B cell (primary cell): Measurements from ENCODE around the gene CDH13. TPM values are rescaled to one million over a fixed set of nuclear protein-coding genes. Genes with fewer than 3 reads are reported as not detected.

ENCODE experiments used
- ATAC-seq: fragments of 200-7000 bp; cut with Tn5 transposase; one replicate; pipeline ENCODE4 v1.10.0; 2021; ENCODE audit warnings: low read depth, mild to moderate bottlenecking, moderate number of reproducible peaks, moderate library complexity
- CTCF ChIA-PET: fragments of 350-600 bp; sonication (Branson Sonifier 250); formaldehyde crosslinking; loops from one replicate; lab custom pipeline; 2021; ENCODE audit warnings: antibody characterized with exemption, inconsistent platforms; lab: Charles Lee
- POLR2A ChIA-PET: fragments of 350-600 bp; sonication (Branson Sonifier 250); formaldehyde crosslinking; loops from one replicate; lab custom pipeline; 2021; ENCODE audit warnings: antibody characterized with exemption; lab: Charles Lee
- DNase-seq: peaks from one replicate; pipeline ENCODE4 v3.0.0; 2013
- H2AFZ ChIP-seq: 2 replicates; pipeline ENCODE4 v1.6.1; 2012; ENCODE audit warnings: mild to moderate bottlenecking, low read depth, low read length; ENCODE audit not compliant: insufficient read depth, poor library complexity, severe bottlenecking
- H3K27ac ChIP-seq, 2 donors: 1 replicate in 1 of 2; 2 replicates in 1 of 2; pipeline ENCODE4 v1.5.1; 2012 to 2013; ENCODE audit warnings: low read length in 2 of 2, mild to moderate bottlenecking in 2 of 2, moderate library complexity in 1 of 2
- H3K27me3 ChIP-seq, 4 experiments: fragments of 200-600 bp in 1 of 4; sonication (generic) in 1 of 4; replicated peaks in 1 of 4; 1 replicate in 2 of 4; 2 replicates in 2 of 4; pipeline versions ENCODE4 v1.6.1 to v1.7.0; 2013 to 2016; ENCODE audit warnings: low read length in 3 of 4, mild to moderate bottlenecking in 2 of 4, mixed read lengths in 1 of 4, moderate library complexity in 1 of 4; ENCODE audit not compliant: insufficient read depth in 4 of 4, control insufficient read depth in 3 of 4; ENCODE audit errors: control extremely low read depth in 1 of 4
- H3K36me3 ChIP-seq, 2 experiments: replicated peaks in 1 of 2; 1 replicate in 1 of 2; 2 replicates in 1 of 2; pipeline versions ENCODE4 v1.6.1 to v1.7.1; 2013; ENCODE audit warnings: low read length in 1 of 2; ENCODE audit not compliant: insufficient read depth in 2 of 2, control insufficient read depth in 1 of 2; ENCODE audit errors: control extremely low read depth in 1 of 2, extremely low read depth in 1 of 2
- H3K4me1 ChIP-seq, 2 donors: fragments of 200-600 bp in 1 of 2; sonication (generic) in 1 of 2; 1 replicate in 1 of 2; 2 replicates in 1 of 2; pipeline versions ENCODE4 v1.5.1 to v1.6.1; 2013 to 2017; ENCODE audit warnings: low read length in 2 of 2; ENCODE audit not compliant: control insufficient read depth in 2 of 2, insufficient read depth in 2 of 2
- H3K4me2 ChIP-seq: replicated peaks from 2 replicates; pipeline ENCODE3; 2012; ENCODE audit warnings: mild to moderate bottlenecking, low read depth, low read length; ENCODE audit not compliant: poor library complexity, severe bottlenecking
- H3K4me3 ChIP-seq, 5 experiments: fragments of 200-600 bp in 1 of 5; sonication (generic) in 1 of 5; 1 replicate in 3 of 5; 2 replicates in 2 of 5; pipeline versions ENCODE4 v1.5.1 to v1.7.0; 2011 to 2016; ENCODE audit warnings: low read length in 4 of 5, mild to moderate bottlenecking in 4 of 5, low read depth in 2 of 5, control low read depth in 1 of 5, moderate library complexity in 1 of 5; ENCODE audit not compliant: insufficient read depth in 1 of 5; ENCODE audit errors: control extremely low read depth in 1 of 5, extremely low read depth in 1 of 5
- H3K79me2 ChIP-seq: fragments of 200-600 bp; sonication (generic); one replicate; pipeline ENCODE4 v1.6.0; 2016; ENCODE audit warnings: low read length; ENCODE audit not compliant: control insufficient read depth, insufficient read depth
- H3K9ac ChIP-seq: fragments of 200-600 bp; sonication (generic); 2 replicates; pipeline ENCODE4 v1.6.1; 2017; ENCODE audit warnings: mild to moderate bottlenecking, low read length, moderate library complexity
- H3K9me3 ChIP-seq, 3 donors: one replicate each; pipeline versions ENCODE4 v1.6.1 to v1.7.1; 2013; ENCODE audit warnings: low read length in 2 of 3; ENCODE audit not compliant: control insufficient read depth in 2 of 3, insufficient read depth in 1 of 3; ENCODE audit errors: control extremely low read depth in 1 of 3
- H4K20me1 ChIP-seq: 2 replicates; pipeline ENCODE4 v1.6.0; 2012; ENCODE audit warnings: mild to moderate bottlenecking, low read length; ENCODE audit not compliant: insufficient read depth, control insufficient read depth, poor library complexity, severe bottlenecking
- H3K27ac Mint-ChIP-seq: one replicate; pipeline ENCODE4 v1.8.0; 2021; ENCODE audit warnings: mixed read lengths
- H3K27me3 Mint-ChIP-seq: one replicate; pipeline ENCODE4 v1.8.0; 2021; ENCODE audit warnings: mixed read lengths
- H3K4me1 Mint-ChIP-seq: one replicate; pipeline ENCODE4 v1.8.0; 2021; ENCODE audit warnings: mixed read lengths
- H3K4me3 Mint-ChIP-seq: one replicate; pipeline ENCODE4 v1.8.0; 2021; ENCODE audit warnings: mixed read lengths
- H3K9me3 Mint-ChIP-seq: one replicate; pipeline ENCODE4 v1.8.0; 2022; ENCODE audit warnings: mixed read lengths; ENCODE audit not compliant: insufficient read depth
- EZH2 ChIP-seq: IDR thresholded peaks from 2 replicates; pipeline ENCODE4 v1.6.1; 2012; ENCODE audit warnings: borderline replicate concordance, low read depth, mild to moderate bottlenecking, moderate library complexity, low read length; ENCODE audit not compliant: insufficient read depth, poor library complexity, severe bottlenecking
- WGBS: methylation state at CpG from one replicate; pipeline ENCODE4 v1.1.5; 2013; ENCODE audit warnings: missing lambda C conversion rate; ENCODE audit not compliant: insufficient coverage; 5-methylcytosine and 5-hydroxymethylcytosine counted together
- intact Hi-C: fragments of 100-400 bp; cut with micrococcal nuclease; formaldehyde crosslinking; loops from one replicate; pipeline ENCODE4 v1.10.0; 2022
- polyA plus RNA-seq: library from polyadenylated mRNA; depleted of rRNA; stranded (reverse); fragments of >200 nt; gene quantifications from 2 replicates; pipeline ENCODE4 v1.2.3, GENCODE V29; 2012
- total RNA-seq, 2 donors: library from RNA; stranded (reverse); fragments of 120-200 nt in 1 of 2; gene quantifications; 1 replicate in 1 of 2; 2 replicates in 1 of 2; pipeline versions ENCODE4 v1.2.3 to v1.2.4, GENCODE V29; 2013 to 2022
- TF ChIP-seq, protein P1 (sequence below): fragments of 200-600 bp; IDR thresholded peaks from one replicate; pipeline ENCODE4 v1.8.0; 2022; ENCODE audit warnings: antibody characterized with exemption, mild to moderate bottlenecking

Gene CDH13
- total and polyA plus RNA-seq, 2 donors (not counting 1 experiment from before 2014, with no cell fraction given), result not detected

DNA sequence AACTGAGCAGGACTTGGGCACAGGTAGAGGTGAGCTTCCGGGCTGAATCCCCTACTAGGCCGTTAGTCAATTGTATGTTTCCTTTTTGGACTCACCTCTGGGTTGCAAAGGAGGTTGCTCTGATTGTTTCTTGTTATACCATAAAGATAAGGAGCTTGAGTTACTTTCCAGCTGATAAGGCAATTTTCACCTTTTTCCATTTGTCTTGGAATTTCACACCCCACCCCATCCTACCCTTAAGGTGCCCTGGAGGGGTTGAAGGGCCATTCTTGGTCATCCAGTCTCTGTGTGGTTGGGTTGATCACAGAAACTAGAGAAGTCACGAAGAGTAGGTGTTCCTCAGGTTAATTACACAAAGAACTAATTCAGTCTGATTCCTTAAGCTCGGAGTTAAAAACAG lies 162.2 kb downstream of the CDH13 start:
- no peak for DNase-seq
- H3K4me1 ChIP-seq, result peaks cover 5 to 20% of the 10 kb centered on the region in 2 donors
- H3K36me3 ChIP-seq, result no peaks in the 10 kb centered on the region
- TF ChIP-seq EZH2, result no peak
- TF ChIP-seq, protein P1, sequence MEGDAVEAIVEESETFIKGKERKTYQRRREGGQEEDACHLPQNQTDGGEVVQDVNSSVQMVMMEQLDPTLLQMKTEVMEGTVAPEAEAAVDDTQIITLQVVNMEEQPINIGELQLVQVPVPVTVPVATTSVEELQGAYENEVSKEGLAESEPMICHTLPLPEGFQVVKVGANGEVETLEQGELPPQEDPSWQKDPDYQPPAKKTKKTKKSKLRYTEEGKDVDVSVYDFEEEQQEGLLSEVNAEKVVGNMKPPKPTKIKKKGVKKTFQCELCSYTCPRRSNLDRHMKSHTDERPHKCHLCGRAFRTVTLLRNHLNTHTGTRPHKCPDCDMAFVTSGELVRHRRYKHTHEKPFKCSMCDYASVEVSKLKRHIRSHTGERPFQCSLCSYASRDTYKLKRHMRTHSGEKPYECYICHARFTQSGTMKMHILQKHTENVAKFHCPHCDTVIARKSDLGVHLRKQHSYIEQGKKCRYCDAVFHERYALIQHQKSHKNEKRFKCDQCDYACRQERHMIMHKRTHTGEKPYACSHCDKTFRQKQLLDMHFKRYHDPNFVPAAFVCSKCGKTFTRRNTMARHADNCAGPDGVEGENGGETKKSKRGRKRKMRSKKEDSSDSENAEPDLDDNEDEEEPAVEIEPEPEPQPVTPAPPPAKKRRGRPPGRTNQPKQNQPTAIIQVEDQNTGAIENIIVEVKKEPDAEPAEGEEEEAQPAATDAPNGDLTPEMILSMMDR, result no peak
- no peaks in the 10 kb centered on the region for H3K27me3 ChIP-seq
- no peak overlapping the region for H3K27ac ChIP-seq
- Mint-ChIP-seq H3K4me1 (peaks cover 9% of the 10 kb centered on the region), H3K27me3 (no peaks in the 10 kb centered on the region), H3K4me3 (no peak overlapping the region), H3K27ac (no peak overlapping the region), H3K9me3 (no peaks in the 10 kb centered on the region)
- H3K9ac ChIP-seq, result no peak overlapping the region
- intact Hi-C loops, result no loop called here
- no peaks in the 10 kb centered on the region for H3K79me2 ChIP-seq
- ChIA-PET POLR2A (no interaction called here), CTCF (interaction anchor here (1.0 kb wide), 1 partner anchor 9 kb away, joined by 3 read pairs; no protein-coding TSS in a partner anchor)
- H2AFZ ChIP-seq, result no peak overlapping the region
- H3K9me3 ChIP-seq, result peaks cover 0 to 5% (median 0%) of the 10 kb centered on the region in 3 donors
- no peak overlapping the region for H3K4me3 ChIP-seq
- no CpG with 5 or more reads among the region's 4 CpGs for WGBS
- ATAC-seq, result no peak
- H3K4me2 ChIP-seq, result no peak overlapping the region
- no peaks in the 10 kb centered on the region for H4K20me1 ChIP-seq

DNA sequence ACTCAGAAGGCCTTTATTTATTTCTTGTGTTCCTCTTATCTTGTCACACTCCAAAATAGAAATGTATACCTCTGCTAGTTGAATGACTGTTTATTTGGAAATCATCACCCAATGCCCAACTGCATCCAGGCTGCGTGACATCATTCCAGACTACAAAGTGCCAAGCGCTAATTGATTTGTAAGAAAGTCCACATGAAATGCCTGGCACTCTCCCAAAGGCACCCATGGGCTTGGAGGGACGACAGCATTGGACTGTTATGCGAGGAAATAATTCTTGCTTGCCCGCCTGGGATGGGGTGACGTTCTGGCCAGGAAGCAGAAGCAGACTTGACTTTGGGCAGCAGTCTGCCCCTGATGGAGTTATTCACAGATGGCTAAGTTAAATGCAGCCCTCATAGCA lies 165.9 kb downstream of the CDH13 start:
- DNase-seq, result no peak
- Histone ChIP-seq H3K79me2 (no peaks in the 10 kb centered on the region), H3K36me3 (no peaks in the 10 kb centered on the region), H3K4me2 (no peak overlapping the region), H3K9me3 (peaks cover 0 to 5% (median 0%) of the 10 kb centered on the region in 3 donors), H3K4me1 (no peaks in the 10 kb centered on the region), H3K27ac (no peak overlapping the region), H3K9ac (no peak overlapping the region), H3K27me3 (no peaks in the 10 kb centered on the region), H4K20me1 (no peaks in the 10 kb centered on the region), H2AFZ (no peak overlapping the region), H3K4me3 (no peak overlapping the region)
- intact Hi-C loops, result no loop called here
- TF ChIP-seq EZH2, result no peak
- TF ChIP-seq, protein P1, result no peak
- Mint-ChIP-seq H3K27ac (no peak overlapping the region), H3K9me3 (no peaks in the 10 kb centered on the region), H3K27me3 (no peaks in the 10 kb centered on the region), H3K4me3 (no peak overlapping the region), H3K4me1 (no peaks in the 10 kb centered on the region)
- WGBS, result 100% methylated on average over 2 of the region's 6 CpGs
- POLR2A ChIA-PET, result no interaction called here
- CTCF ChIA-PET, result no interaction called here
- ATAC-seq, result no peak
